ENCODE results near the gene NXNL1. TPM values are rescaled to one million over a fixed set of nuclear protein-coding genes. Genes with fewer than 3 reads are reported as not detected.
A peak's percentile ranks its signal among the peaks of the same experiment; 100 is the strongest.
"Not testable (repeated sequence)": the region's sequence is repeated elsewhere in the genome, so short reads cannot be mapped to it uniquely, and the experiment has no call there.

The NXNL1 gene
- total RNA-seq, 1 donor from 2014 or later, result not detected

GRCh38 chr19:17482877-17483604 is 22.3 kb upstream of the NXNL1 start:
- no peaks in the 10 kb centered on the region for H3K27me3 ChIP-seq
- DNase-seq (ENCODE audit: low spot score in 2 of 2), result no peak
- no peaks in the 10 kb centered on the region for H3K4me1 ChIP-seq
- intact Hi-C loops (cut with DNase I), result no loop called here
- no peak overlapping the region for H3K4me3 ChIP-seq
- H3K36me3 ChIP-seq, result peaks cover 8 to 14% of the 10 kb centered on the region in 2 donors
- no peak for TF ChIP-seq CTCF (IDR thresholded peaks at IDR 0.05)
- H3K9me3 ChIP-seq, result no peaks in the 10 kb centered on the region
- no peak overlapping the region for H3K27ac ChIP-seq

- Histone ChIP-seq H3K27me3 (no peaks in the 10 kb centered on the region), H3K9me3 (no peaks in the 10 kb centered on the region), H3K4me1 (no peaks in the 10 kb centered on the region), H3K27ac (no peak overlapping the region), H3K36me3 (peaks cover 7 to 8% of the 10 kb centered on the region in 2 donors), H3K4me3 (no peak overlapping the region)
- no peak for TF ChIP-seq CTCF (IDR thresholded peaks at IDR 0.05)
- intact Hi-C loops (cut with DNase I), result no loop called here
- no peak for DNase-seq (ENCODE audit: low spot score in 2 of 2)
Measured at GRCh38 chr19:17481986-17482385, 21.3 kb upstream of the NXNL1 start.

GRCh38 chr19:17479325-17479791 is 18.6 kb upstream of the NXNL1 start:
- intact Hi-C loops (cut with DNase I), result no loop called here
- Histone ChIP-seq H3K27me3 (no peaks in the 10 kb centered on the region), H3K4me3 (no peak overlapping the region), H3K4me1 (peaks cover 0 to 9% of the 10 kb centered on the region in 2 donors), H3K27ac (no peak overlapping the region), H3K9me3 (no peaks in the 10 kb centered on the region), H3K36me3 (no peaks in the 10 kb centered on the region)
- DNase-seq (ENCODE audit: low spot score in 2 of 2), result no peak
- TF ChIP-seq CTCF (IDR thresholded peaks at IDR 0.05), result no peak

GRCh38 chr19:17475541-17476115 is 14.9 kb upstream of the NXNL1 start:
- no peak overlapping the region for H3K4me3 ChIP-seq
- no peak for DNase-seq (ENCODE audit: low spot score in 2 of 2)
- TF ChIP-seq CTCF (IDR thresholded peaks at IDR 0.05), result no peak
- no peaks in the 10 kb centered on the region for H3K36me3 ChIP-seq
- no peaks in the 10 kb centered on the region for H3K27me3 ChIP-seq
- no peaks in the 10 kb centered on the region for H3K9me3 ChIP-seq
- intact Hi-C loops (cut with DNase I), result no loop called here
- peaks cover 0 to 15% of the 10 kb centered on the region in 2 donors for H3K4me1 ChIP-seq
- H3K27ac ChIP-seq, result peak overlapping the region; percentile 22 to 71

- H3K4me3 ChIP-seq; DNase-seq (ENCODE audit: low spot score in 2 of 2); intact Hi-C loops (cut with DNase I); H3K27me3 ChIP-seq; H3K36me3 ChIP-seq; H3K9me3 ChIP-seq: not testable (repeated sequence)
- peaks cover 0 to 15% of the 10 kb centered on the region in 2 donors for H3K4me1 ChIP-seq
- H3K27ac ChIP-seq, result peak overlapping the region; percentile 22 to 71
Measured at GRCh38 chr19:17475011-17475540, 14.3 kb upstream of the NXNL1 start.

- no peaks in the 10 kb centered on the region for H3K9me3 ChIP-seq
- H3K27me3 ChIP-seq, result no peaks in the 10 kb centered on the region
- no peak for DNase-seq (ENCODE audit: low spot score in 2 of 2)
- H3K4me1 ChIP-seq, result peaks cover 13 to 24% of the 10 kb centered on the region in 2 donors
- no peak overlapping the region for H3K4me3 ChIP-seq
- H3K36me3 ChIP-seq, result no peaks in the 10 kb centered on the region
- TF ChIP-seq CTCF (IDR thresholded peaks at IDR 0.05), result no peak
- intact Hi-C loops (cut with DNase I), result loop anchor here (5.0 kb wide), 1 partner anchor 396 kb away; the partner anchor contains the start of genes HAUS8 and MYO9B
- H3K27ac ChIP-seq, result no peak overlapping the region
Measured at GRCh38 chr19:17473041-17473440, 12.3 kb upstream of the NXNL1 start.
